GM06990 (cell line): ENCODE data around the gene RIPOR3.
"Not testable (repeated sequence)": the region's sequence is repeated elsewhere in the genome, so short reads cannot be mapped to it uniquely, and the experiment has no call there.

Source experiments
- DNase-seq: peaks from one replicate; pipeline ENCODE4 v3.0.0-alpha.2; 2011; ENCODE audit not compliant: insufficient read length; ENCODE audit errors: extremely low read depth
- H3K27me3 ChIP-seq: replicated peaks from 2 replicates; pipeline ENCODE4 v1.6.0; 2011; ENCODE audit warnings: low read length; ENCODE audit not compliant: control insufficient read depth, insufficient read depth
- H3K36me3 ChIP-seq: 2 replicates; pipeline ENCODE4 v1.5.1; 2011; ENCODE audit warnings: low read length; ENCODE audit not compliant: control insufficient read depth, insufficient read depth
- H3K4me3 ChIP-seq: replicated peaks from 2 replicates; pipeline ENCODE4 v1.5.1; 2011; ENCODE audit warnings: low read depth, mild to moderate bottlenecking, control low read depth, low read length
- TF ChIP-seq, protein P1 (sequence below): IDR thresholded peaks from 2 replicates; pipeline ENCODE4 v1.5.1; 2011; ENCODE audit warnings: low read length, control low read depth, mild to moderate bottlenecking, inconsistent platforms; ENCODE audit not compliant: insufficient read depth, poor library complexity, severe bottlenecking

Gene RIPOR3

DNA sequence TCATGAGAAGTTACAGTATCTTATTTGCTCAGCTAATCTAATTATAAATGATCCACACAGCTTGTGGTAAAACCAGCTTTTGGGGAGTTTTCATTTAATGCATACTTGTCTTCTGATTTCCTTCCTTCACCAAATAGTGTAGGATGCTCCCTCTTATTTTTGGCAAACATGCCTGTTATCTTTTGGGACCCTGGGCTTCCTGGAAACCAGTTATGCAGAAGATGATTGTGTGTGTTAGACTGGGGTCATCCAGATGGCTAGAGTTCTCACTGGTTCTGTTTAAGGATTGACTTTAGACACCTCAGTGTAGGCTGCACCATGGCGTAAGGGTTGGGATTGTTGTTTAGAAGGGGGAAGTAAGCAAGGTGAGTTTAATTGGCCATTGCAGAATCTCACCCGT is 119.9 kb downstream of the RIPOR3 start:
- no peaks in the 10 kb centered on the region for H3K27me3 ChIP-seq
- no peak overlapping the region for H3K4me3 ChIP-seq
- TF ChIP-seq, protein P1, sequence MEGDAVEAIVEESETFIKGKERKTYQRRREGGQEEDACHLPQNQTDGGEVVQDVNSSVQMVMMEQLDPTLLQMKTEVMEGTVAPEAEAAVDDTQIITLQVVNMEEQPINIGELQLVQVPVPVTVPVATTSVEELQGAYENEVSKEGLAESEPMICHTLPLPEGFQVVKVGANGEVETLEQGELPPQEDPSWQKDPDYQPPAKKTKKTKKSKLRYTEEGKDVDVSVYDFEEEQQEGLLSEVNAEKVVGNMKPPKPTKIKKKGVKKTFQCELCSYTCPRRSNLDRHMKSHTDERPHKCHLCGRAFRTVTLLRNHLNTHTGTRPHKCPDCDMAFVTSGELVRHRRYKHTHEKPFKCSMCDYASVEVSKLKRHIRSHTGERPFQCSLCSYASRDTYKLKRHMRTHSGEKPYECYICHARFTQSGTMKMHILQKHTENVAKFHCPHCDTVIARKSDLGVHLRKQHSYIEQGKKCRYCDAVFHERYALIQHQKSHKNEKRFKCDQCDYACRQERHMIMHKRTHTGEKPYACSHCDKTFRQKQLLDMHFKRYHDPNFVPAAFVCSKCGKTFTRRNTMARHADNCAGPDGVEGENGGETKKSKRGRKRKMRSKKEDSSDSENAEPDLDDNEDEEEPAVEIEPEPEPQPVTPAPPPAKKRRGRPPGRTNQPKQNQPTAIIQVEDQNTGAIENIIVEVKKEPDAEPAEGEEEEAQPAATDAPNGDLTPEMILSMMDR: no peak
- no peak for DNase-seq
- H3K36me3 ChIP-seq: peaks cover 44% of the 10 kb centered on the region

DNA sequence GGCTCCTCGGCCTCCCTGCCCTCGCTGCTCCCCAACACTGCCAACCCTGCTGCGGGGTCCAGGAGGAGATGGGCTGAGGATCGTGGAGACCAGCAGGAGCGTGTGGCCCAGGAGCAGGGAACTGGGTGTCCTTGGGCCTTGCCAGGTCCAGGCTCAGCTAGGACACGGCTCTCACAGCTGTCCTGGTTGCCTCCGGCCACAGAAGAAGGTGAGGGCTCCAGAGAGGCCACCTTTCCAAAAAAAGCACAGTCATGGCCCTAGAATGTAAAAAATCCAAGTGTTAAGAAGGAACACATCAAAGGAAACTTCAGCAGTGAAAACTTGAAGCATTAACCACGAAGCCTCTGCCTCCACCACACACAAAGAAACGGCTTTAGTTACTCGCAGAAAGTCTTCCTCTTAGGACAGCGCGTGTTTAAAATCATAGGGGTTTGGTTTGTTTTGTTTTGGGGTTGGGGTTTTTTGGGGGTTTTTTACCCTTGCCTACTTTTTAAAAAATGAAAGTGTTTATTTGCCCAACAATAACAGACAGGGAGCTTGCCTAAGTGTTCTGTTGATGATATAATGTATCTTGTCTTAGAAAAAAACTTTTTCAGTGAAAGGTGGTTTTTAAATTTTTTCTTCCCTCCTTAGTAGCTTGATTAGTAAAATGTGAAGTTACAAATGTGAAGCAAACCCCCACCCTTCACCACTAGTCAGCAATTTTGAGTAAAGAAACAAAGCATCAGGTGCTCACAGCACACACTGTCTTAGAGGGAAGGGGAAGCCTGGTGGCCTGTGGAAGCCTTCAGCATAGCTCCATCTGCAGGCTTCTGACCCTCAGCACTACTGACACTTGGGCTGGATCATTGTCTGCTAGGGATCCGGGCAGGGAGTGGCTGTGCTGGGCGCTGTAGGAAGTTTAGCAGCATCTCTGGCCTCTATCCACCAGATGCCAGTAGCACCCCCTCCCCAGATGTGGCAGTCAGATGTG is 121.2 kb downstream of the RIPOR3 start:
- DNase-seq: peak; percentile 69
- TF ChIP-seq, protein P1: peak; percentile 74
- H3K4me3 ChIP-seq: no peak overlapping the region
- H3K36me3 ChIP-seq: peaks cover 45% of the 10 kb centered on the region
- H3K27me3 ChIP-seq: no peaks in the 10 kb centered on the region

DNA sequence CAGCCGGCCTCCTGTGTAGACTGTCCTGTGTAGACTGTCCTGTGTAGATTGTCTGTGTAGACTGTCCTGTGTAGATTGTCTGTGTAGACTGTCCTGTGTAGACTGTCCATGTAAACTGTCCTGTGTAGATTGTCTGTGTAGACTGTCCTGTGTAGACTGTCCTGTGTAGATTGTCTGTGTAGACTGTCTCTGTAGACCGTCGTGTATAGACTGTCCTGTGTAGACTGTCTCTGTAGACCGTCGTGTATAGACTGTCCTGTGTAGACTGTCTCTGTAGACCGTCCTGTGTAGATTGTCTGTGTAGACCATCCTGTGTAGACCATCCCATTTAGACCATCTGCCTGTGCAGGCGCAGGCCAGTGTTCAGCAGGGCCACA is 121.9 kb downstream of the RIPOR3 start:
- peaks cover 41% of the 10 kb centered on the region for H3K36me3 ChIP-seq
- H3K4me3 ChIP-seq, DNase-seq, H3K27me3 ChIP-seq: not testable (repeated sequence)

DNA sequence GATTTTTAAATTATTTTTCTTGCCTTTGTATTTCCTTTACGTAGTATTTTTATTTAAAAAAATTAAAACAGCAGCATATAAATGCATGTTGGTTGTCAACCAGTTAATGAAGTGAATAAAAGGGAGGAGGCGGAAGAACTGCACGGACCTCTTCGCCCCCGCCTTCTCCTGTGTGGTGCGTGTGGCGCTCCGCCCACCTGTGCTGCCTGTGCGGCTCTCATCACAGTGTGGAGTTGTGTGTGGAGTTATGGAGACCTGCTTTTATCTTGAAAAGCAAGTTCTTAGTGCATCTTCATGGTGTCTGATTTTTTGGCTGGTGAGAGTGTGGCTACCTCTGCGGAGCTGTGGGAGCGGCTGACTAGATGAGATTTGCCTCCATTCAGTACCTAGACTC is 122.8 kb downstream of the RIPOR3 start:
- TF ChIP-seq, protein P1: no peak
- DNase-seq: no peak
- Histone ChIP-seq H3K4me3 (no peak overlapping the region), H3K36me3 (peaks cover 38% of the 10 kb centered on the region), H3K27me3 (no peaks in the 10 kb centered on the region)

DNA sequence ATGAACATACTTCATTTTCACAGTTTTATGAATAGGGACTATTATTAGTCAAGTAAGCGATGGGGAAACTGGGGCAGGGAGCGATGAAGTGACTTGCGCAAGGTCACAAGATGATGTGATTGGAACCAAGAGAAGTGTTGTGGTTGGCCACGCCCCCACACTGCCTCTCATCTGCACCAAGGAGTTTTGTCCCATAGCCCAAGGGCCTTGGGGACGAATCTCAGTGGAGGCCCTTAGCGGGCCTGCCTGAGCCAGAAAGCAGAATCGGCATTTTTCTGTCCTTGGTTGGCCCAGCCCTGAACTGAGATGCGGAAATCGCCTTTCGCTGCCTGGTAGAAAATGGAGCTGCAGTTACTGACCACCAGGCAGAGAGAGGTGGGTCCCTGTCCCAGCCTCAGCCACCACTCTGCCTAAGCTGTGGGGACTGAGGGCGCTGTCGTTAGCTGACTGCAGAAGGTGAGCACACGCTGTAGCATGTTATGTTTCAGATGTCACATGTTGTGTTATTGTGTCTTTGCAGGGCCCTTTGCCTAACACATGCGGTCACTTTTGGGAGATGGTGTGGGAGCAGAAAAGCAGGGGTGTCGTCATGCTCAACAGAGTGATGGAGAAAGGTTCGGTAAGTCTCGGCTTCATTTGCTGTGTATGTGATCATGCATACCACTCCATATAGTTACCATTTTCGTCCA is 123.3 kb downstream of the RIPOR3 start:
- Histone ChIP-seq H3K27me3 (no peaks in the 10 kb centered on the region), H3K36me3 (peaks cover 41% of the 10 kb centered on the region), H3K4me3 (no peak overlapping the region)
- TF ChIP-seq, protein P1: no peak
- no peak for DNase-seq

DNA sequence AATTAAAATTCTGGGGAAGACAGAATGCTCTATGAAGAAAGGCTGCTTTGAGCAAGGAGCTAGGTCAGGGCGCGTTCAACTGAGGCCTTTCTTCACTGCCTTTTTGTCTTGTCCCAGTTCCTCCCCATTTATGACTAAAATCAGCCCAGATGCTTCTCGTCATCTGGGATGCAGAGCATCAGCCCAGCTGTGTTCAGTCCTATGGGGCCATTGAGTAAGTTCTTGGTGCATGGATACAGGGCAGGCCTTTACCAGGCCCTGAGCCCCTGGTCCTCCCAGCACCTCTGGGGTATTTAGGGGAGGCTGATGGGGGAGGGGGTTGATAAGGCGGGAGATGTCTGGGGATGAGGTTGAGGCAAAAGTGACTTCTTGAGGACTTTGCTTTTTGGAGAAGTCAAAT is 125.5 kb downstream of the RIPOR3 start:
- H3K36me3 ChIP-seq: peaks cover 42% of the 10 kb centered on the region
- no peak for DNase-seq
- H3K4me3 ChIP-seq: no peak overlapping the region
- TF ChIP-seq, protein P1: no peak
- H3K27me3 ChIP-seq: no peaks in the 10 kb centered on the region
